Measurements from ENCODE around the gene NFATC4.
"Not testable (repeated sequence)": the region's sequence is repeated elsewhere in the genome, so short reads cannot be mapped to it uniquely, and the experiment has no call there.

NFATC4 gene

GRCh38 chr14:24367514-24368211 lies at the start of gene NFATC4:
Gene NFATC4, plus strand, starts transcription at chr14:24368184. Its CDS starts 157 bp downstream, at chr14:24368341.
- peak; percentile 94 for DNase-seq

DNA sequence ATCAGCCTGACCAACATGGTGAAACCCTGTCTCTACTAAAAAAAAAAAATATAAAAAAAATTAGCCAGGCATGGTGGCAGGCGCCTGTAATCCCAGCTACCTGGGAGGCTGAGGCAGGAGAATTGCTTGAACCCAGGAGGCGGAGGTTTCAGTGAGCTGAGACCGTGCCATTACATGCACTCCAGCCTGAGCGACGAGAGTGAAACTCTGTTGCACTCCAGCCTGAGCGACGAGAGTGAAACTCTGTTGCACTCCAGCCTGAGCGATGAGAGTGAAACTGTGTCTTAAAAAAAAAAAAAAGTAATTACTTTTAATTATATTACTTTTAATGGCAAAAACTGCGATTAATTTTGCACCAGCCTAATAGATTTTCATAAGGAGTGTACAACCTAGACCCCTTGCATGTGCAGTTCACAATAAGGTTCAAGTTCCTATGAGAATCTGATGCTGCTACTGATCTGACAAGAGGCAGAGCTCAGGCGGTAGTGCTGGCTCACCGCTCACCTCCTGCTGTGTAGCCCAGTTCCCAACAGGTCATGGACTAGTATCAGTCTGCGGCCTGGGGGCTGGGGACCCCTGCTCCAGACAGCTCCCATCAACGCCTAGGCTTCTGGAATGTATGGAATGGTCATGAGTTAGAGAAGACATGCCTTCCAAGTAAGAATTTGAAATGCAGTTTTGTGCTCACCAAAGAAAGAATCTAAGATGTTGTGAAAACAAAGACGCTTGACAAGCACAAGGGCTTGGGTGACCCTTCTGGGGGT lies 46.6 kb upstream of the NFATC4 start:
- DNase-seq, result no peak

DNA sequence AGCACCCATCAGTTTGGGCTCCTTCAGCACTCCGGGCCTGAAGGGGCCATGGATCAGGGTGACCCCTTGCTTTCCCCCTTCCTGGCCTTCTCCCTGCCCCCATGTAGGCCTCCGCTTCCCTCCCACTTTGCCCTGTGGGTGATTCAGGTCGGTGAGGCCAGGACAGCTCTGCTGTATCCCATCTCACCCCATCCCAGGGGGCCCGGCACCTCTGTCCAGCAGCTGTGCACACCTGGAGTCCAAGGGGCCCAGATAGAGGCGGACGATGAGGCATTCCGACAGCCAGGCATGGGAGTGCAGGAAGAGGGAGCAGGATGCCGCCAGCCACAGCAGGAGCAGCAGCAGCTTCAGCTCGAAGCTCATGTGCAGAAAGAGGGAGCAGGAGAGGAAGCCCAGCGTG lies 45.3 kb upstream of the NFATC4 start:
- no peak for DNase-seq

DNA sequence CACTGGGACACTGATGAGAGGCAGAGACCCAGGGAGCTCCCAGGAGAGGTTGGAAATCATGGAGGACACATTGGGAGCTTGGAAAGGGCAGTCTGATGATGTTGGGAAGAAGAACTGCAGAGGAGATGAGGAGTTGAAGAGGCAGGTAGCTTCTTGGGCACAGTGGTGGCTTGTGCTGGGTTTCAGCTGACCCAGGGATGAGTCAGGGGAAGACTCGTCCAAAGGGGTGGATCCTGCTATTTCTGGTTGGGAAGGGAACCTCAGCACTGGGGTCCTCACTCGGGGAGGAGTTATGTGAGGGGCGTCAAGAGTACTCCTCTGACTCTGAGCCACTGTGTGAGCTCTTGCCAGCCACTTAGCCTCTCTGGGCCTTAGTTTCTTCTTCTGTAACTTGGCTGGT lies 44.6 kb upstream of the NFATC4 start:
- no peak for DNase-seq

DNA sequence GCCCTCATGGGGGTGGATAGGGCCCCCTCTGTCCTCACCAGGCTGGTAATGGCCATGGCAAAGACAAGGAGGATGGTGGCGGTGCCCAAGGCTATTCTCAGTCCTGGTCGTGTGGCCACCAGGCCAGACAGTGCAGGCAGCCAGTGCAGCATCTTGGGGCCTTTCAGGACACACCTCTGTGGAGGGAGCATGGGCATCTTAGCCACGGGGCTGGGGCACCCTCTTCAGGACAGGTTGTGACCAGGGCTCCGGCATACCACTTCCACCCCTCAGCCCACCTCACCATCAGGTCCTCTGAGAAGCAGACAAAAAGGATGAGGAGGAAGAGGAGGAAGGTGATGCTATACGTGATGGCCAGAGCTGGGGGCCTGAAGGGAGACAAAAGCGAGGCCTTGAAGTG lies 44.0 kb upstream of the NFATC4 start:
- DNase-seq, result no peak

DNA sequence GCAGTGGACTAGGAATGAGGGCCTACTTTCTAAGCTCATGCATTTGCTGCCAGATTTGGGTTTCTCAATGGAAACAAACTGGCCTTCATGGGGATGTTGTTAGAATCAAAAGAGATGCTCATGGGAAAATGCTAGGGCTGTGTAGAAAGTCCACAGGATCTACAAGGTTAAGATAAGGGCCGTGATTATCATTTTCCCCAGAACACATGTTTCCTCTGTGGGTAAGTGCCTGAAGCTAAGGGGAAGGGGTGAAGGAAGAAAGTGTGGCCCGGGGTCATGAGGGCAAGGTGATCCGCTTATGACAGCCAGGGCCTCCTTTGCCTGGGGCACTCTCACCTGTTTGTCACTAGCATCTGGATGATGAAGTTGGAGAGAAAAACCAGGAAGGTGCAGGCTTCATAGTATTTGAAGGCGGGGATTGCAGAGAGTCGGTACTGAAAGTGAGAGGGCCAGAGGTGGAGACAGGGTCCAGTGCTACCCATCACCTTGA lies 42.9 kb upstream of the NFATC4 start:
- no peak for DNase-seq

DNA sequence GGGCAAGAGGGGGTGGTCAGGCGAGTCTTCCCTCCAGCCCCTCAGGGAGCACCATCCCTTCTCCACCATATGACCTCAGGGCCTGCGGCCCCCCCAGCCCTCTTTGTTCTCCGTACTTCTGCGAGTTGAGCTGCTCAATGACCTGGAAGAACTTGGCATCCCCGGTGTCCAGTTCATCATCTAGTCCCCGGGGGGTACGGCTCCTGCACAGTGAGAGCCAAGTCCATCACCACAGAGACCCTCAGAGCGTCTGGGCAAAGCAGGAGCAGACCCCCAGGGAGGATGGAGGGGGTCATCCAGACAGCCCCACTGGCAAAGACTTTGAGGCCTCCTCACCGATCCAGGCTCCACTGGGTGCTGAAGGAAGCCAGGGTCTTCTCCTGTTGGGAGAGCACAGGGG lies 42.0 kb upstream of the NFATC4 start:
- DNase-seq, result no peak

- no peak for DNase-seq
Measured at GRCh38 chr14:24327303-24327702, 40.7 kb upstream of the NFATC4 start.

DNA sequence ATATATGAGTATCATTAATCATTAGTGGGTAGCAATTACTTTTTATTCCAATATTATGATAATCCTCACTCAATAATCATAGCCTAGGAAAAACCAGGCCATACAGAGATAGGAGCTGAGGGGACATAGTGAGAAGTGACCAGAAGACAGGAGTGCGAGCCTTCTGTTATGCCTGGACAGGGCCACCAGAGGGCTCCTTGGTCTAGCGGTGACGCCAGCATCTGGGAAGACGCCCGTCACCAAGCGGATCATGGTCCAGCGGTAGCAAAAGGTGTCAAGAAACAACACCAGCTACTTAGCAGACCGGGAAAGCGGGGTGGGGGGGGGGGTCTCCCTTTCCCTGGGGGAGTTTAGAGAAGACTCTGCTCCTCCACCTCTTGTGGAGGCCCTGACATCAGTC lies 40.1 kb upstream of the NFATC4 start:
- not testable (repeated sequence) for DNase-seq

DNA sequence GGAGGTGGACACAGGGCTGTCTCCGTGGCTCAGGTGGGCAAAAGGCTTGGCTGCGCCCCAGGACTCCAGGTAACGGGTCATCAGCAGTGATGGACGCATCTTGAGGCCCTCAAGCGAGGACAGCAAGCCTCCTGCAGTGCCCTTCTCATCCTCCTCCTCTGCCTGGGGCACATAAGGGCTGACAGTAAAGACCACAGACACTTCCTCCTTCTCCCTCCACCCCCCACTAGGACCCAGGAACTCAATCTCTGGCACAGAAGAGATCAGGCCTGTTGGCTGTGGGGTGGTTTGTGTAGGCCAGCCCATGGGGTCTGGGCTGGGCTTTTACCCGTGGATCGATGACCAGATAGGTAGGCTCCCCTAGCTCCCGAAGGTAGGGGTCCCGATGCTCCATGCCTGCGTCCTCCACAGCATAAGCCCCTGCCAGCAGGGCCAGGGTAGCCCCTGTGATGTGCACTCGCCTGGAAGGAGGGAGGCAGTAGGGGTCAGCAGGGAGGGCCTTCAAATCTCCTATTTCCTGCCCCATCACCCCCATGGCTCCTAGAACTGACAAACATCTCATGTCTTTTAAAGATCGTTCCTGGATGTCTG lies 38.8 kb upstream of the NFATC4 start:
- no peak for DNase-seq

GRCh38 chr14:24329736-24330135 lies 38.2 kb upstream of the NFATC4 start:
- DNase-seq, result no peak

DNA sequence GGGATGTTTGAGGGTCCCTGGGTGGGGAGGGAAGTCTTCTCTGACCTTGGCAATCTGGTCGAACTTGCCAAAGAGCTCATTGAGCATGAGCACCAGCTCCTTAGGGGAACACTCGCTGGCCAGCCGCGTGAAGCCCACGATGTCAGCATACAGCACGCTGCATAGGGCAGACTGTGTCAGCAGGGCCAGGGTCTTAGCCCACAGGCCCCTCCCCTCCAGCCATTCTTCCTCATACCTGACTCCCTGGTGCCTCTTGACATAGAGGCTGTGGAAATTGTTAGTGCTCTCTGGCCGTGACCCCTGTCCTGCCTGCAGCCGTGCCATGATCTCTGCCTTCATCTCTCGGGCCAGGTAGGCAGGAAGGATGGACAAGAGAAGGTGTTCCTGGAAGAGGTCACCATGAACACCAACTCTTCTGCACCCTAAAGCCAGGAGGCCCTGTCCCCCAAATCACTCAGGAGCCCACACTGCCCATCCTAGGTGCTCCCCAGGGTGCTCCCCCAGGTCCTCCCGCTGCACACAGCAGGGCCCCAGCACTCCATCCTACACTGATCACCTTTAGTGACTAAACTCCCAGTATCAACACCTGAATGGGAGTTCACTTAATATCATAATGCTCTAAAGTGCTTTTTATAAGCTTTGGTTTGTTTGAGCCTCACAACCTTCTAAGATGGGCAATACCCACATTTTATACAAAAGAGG lies 36.9 kb upstream of the NFATC4 start:
- DNase-seq, result no peak

GRCh38 chr14:24331731-24332267 lies 36.2 kb upstream of the NFATC4 start:
- DNase-seq, result no peak

GRCh38 chr14:24332268-24332993 lies 35.6 kb upstream of the NFATC4 start:
- peak; percentile 74 for DNase-seq

GRCh38 chr14:24334431-24335291 lies 33.3 kb upstream of the NFATC4 start, which contains the start of gene ADCY4:
Gene ADCY4, minus strand, starts transcription at chr14:24335071. Its CDS starts 419 bp downstream, at chr14:24334652.
- DNase-seq, result no peak

DNA sequence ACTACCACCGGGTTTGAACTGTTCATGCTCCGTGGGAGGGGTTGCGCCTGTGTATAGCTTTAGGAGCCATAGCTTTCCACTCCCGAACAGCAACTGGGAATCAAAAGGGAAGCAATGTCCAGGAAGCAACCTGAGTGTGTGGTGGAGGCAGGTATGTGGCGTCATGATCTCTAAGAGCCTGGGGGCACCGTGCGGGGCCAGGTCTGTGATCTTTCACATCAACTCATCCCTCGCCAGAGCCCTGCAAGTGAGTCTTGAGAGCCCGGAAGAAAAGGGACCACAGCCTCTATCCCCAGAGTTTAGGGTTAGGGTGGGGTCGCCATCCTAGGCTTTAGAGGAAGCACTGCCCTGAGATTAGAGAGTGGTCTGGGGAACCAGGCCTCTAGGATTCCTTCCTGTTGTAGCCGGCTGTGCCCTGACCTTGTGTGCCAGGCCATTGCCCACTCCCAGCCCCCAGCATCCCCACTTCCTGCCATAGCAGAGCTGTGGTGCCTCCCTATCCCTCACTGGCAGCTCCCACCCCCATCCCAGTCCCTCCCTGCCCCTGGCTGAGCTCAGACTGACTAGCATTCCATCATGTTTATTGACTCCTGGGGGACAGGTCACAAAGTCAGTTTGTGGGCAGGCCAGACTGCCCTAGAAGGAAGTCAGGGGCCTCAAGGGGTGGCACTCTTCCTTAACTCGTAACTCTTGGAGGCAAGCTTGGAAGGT lies 32.4 kb upstream of the NFATC4 start:
- no peak for DNase-seq

GRCh38 chr14:24337144-24337823 lies 30.7 kb upstream of the NFATC4 start:
- DNase-seq, result no peak

GRCh38 chr14:24337824-24338175 lies 30.2 kb upstream of the NFATC4 start:
- DNase-seq, result no peak

- no peak for DNase-seq
Measured at GRCh38 chr14:24338843-24339242, 29.1 kb upstream of the NFATC4 start.

All from right hindlimb (tissue), 1 donor.